Fibroblast of lung (primary cell): Measurements from ENCODE around the gene TBXAS1.

Experiments used
- EZH2 ChIP-seq: IDR thresholded peaks from 2 replicates; pipeline ENCODE4 v1.5.1; 2012; ENCODE audit warnings: low read length, control low read depth, mild to moderate bottlenecking; ENCODE audit errors: missing control alignments
- TF ChIP-seq, protein P1 (sequence below), 2 donors: IDR thresholded peaks in 1 of 2; conservative IDR thresholded peaks in 1 of 2; 1 replicate in 1 of 2; 2 replicates in 1 of 2; pipeline ENCODE4 v1.5.1; 2011 to 2012; ENCODE audit warnings: low read length in 2 of 2, control low read depth in 1 of 2, inconsistent platforms in 1 of 2, low read depth in 1 of 2, mild to moderate bottlenecking in 1 of 2

DNA sequence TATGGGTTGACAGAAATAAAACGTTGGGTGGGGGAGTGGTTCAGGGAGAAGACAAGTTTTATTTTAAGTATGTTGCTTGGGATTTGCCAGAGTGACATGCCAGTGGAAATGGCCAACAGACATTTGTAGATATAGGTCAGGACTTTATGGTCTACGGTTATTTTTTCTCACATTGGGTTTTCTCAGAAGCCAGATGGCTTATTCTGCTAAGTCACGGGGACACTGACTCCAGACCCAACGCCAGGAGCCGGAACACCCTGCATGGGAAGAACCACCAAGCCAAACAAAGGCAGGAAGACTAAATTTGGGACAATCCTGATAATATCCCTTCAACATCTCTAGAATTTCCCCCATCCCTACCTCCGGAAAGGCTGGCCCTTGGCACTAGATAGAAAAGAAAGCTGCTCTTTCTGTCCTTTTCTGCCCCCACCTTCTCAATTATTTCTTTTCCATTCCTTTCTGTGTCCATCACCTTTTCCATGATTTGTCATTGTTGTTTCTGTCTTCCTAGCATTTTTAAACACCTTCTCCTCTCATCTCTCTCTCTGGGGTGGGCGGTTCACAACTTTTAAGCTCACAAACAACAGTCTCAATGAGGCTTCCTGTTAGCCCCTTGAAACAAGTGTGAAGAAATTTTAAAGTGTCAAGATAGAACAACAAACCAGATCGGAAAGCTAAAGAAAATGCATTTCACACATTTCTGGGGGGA lies 44.7 kb downstream of the TBXAS1 start:
- no peak for TF ChIP-seq EZH2
- TF ChIP-seq, protein P1, sequence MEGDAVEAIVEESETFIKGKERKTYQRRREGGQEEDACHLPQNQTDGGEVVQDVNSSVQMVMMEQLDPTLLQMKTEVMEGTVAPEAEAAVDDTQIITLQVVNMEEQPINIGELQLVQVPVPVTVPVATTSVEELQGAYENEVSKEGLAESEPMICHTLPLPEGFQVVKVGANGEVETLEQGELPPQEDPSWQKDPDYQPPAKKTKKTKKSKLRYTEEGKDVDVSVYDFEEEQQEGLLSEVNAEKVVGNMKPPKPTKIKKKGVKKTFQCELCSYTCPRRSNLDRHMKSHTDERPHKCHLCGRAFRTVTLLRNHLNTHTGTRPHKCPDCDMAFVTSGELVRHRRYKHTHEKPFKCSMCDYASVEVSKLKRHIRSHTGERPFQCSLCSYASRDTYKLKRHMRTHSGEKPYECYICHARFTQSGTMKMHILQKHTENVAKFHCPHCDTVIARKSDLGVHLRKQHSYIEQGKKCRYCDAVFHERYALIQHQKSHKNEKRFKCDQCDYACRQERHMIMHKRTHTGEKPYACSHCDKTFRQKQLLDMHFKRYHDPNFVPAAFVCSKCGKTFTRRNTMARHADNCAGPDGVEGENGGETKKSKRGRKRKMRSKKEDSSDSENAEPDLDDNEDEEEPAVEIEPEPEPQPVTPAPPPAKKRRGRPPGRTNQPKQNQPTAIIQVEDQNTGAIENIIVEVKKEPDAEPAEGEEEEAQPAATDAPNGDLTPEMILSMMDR (conservative IDR thresholded peaks at IDR 0.05 in 1 of 2, IDR thresholded peaks at IDR 0.05 in 1 of 2; ENCODE audit: low read depth in 1 of 2, low read length in 2 of 2), result no peak
